ENCODE measurements around the gene NTRK3. TPM values are rescaled to one million over a fixed set of nuclear protein-coding genes. Genes with fewer than 3 reads are reported as not detected.

Gene NTRK3
- total RNA-seq, 4 donors from 2014 or later: 0.51 to 22.2 (median 10.1) TPM

GRCh38 chr15:88121968-88122530, 134.5 kb downstream of the NTRK3 start:
- TF ChIP-seq CTCF (IDR thresholded peaks at IDR 0.05; ENCODE audit: low read depth): no peak

GRCh38 chr15:88120026-88120425, 136.5 kb downstream of the NTRK3 start:
- TF ChIP-seq CTCF (IDR thresholded peaks at IDR 0.05; ENCODE audit: low read depth): no peak

GRCh38 chr15:88118741-88119140, 137.8 kb downstream of the NTRK3 start:
- TF ChIP-seq CTCF (IDR thresholded peaks at IDR 0.05; ENCODE audit: low read depth): no peak

- TF ChIP-seq CTCF (IDR thresholded peaks at IDR 0.05; ENCODE audit: low read depth): no peak
Measured at GRCh38 chr15:88118035-88118434, 138.5 kb downstream of the NTRK3 start.

- no peak for TF ChIP-seq CTCF (IDR thresholded peaks at IDR 0.05; ENCODE audit: low read depth)
Measured at GRCh38 chr15:88115486-88116152, 140.9 kb downstream of the NTRK3 start.

GRCh38 chr15:88113613-88114308, 142.8 kb downstream of the NTRK3 start:
- no peak for TF ChIP-seq CTCF (IDR thresholded peaks at IDR 0.05; ENCODE audit: low read depth)

- no peak for TF ChIP-seq CTCF (IDR thresholded peaks at IDR 0.05; ENCODE audit: low read depth)
Measured at GRCh38 chr15:88108991-88109390, 147.5 kb downstream of the NTRK3 start.
